ENCODE data around the gene FFAR3.
"Not testable (repeated sequence)": the region's sequence is repeated elsewhere in the genome, so short reads cannot be mapped to it uniquely, and the experiment has no call there.

FFAR3 gene

GRCh38 chr19:35378356-35378755, 20.1 kb downstream of the FFAR3 start:
- no peak for DNase-seq

- DNase-seq: not testable (repeated sequence)
Observed at GRCh38 chr19:35379545-35379944, 21.3 kb downstream of the FFAR3 start.

- no peak for DNase-seq
Observed at GRCh38 chr19:35379992-35380391, 21.7 kb downstream of the FFAR3 start.

- DNase-seq: no peak
Observed at GRCh38 chr19:35380450-35381124, 22.3 kb downstream of the FFAR3 start.

- no peak for DNase-seq
Observed at GRCh38 chr19:35381318-35381717, 23.1 kb downstream of the FFAR3 start.

- DNase-seq: no peak
Observed at GRCh38 chr19:35381926-35382325, 23.7 kb downstream of the FFAR3 start.

GRCh38 chr19:35383536-35383935, 25.3 kb downstream of the FFAR3 start:
- DNase-seq: no peak

- DNase-seq: no peak
Observed at GRCh38 chr19:35388277-35389054, 30.2 kb downstream of the FFAR3 start.

GRCh38 chr19:35389192-35389861, 31.1 kb downstream of the FFAR3 start:
- DNase-seq: no peak

GRCh38 chr19:35392742-35393715, 34.8 kb downstream of the FFAR3 start:
- no peak for DNase-seq

- DNase-seq: no peak
Observed at GRCh38 chr19:35395382-35396199, 37.3 kb downstream of the FFAR3 start.

GRCh38 chr19:35396240-35396885, 38.1 kb downstream of the FFAR3 start:
- DNase-seq: no peak

- DNase-seq: no peak
Observed at GRCh38 chr19:35397064-35397463, 38.8 kb downstream of the FFAR3 start.

- no peak for DNase-seq
Observed at GRCh38 chr19:35398570-35398969, 40.3 kb downstream of the FFAR3 start.

GRCh38 chr19:35399231-35399630, 41.0 kb downstream of the FFAR3 start:
- no peak for DNase-seq

- no peak for DNase-seq
Observed at GRCh38 chr19:35399948-35400772, 41.9 kb downstream of the FFAR3 start.

- DNase-seq: no peak
Observed at GRCh38 chr19:35400773-35401100, 42.5 kb downstream of the FFAR3 start.

- DNase-seq: not testable (repeated sequence)
Observed at GRCh38 chr19:35401416-35401815, 43.2 kb downstream of the FFAR3 start.

GRCh38 chr19:35403116-35403760, 45.0 kb downstream of the FFAR3 start:
- DNase-seq: no peak

Measured in cerebellar nuclear complex (tissue), 1 donor.